DMS153 (cell line): Measurements from ENCODE around the gene PRRT1.

Source experiments
- DNase-seq: peaks from one replicate; lab custom pipeline; 2025; lab: John Stamatoyannopoulos, UW

The PRRT1 gene

GRCh38 chr6:32174416-32174815, 22.7 kb upstream of the PRRT1 start:
- no peak for DNase-seq

GRCh38 chr6:32173051-32173727, 21.4 kb upstream of the PRRT1 start:
- DNase-seq: no peak

- DNase-seq: no peak
Observed at GRCh38 chr6:32171234-32171633, 19.5 kb upstream of the PRRT1 start.

- no peak for DNase-seq
Observed at GRCh38 chr6:32170294-32170693, 18.6 kb upstream of the PRRT1 start.

GRCh38 chr6:32168807-32169591, 17.3 kb upstream of the PRRT1 start:
- DNase-seq: no peak

- no peak for DNase-seq
Observed at GRCh38 chr6:32168350-32168749, 16.6 kb upstream of the PRRT1 start.

GRCh38 chr6:32167761-32168262, 16.1 kb upstream of the PRRT1 start:
- DNase-seq: no peak

GRCh38 chr6:32167154-32167760, 15.5 kb upstream of the PRRT1 start:
- DNase-seq: peak; percentile 44

GRCh38 chr6:32166411-32167061, 14.8 kb upstream of the PRRT1 start:
- DNase-seq: peak; percentile 28

GRCh38 chr6:32164295-32164694, 12.6 kb upstream of the PRRT1 start, which contains the start of gene EGFL8:
Gene EGFL8, plus strand, starts transcription at chr6:32164595. Its CDS starts 1,571 bp downstream, at chr6:32166166.
- no peak for DNase-seq

- no peak for DNase-seq
Observed at GRCh38 chr6:32163559-32164258, 12.0 kb upstream of the PRRT1 start.

DNA sequence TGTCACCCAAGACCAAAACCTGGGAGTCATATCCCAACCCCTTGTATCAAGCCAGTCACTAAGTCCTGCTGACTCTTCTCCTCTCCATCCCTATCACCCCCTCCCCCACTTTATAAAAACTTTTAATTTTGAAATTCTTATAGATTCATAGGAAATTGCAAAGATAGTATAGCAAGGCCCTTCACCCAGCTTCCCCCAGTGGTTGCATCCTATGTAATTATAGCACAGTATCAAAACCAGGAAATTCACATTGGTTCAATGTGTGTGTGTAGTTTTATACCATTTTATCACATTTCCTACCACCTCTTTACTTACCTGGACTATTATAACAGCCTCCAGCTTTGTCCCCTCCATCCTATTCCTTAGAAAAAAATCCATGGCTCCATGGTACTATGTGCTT, 6.3 kb upstream of the PRRT1 start:
- no peak for DNase-seq

DNA sequence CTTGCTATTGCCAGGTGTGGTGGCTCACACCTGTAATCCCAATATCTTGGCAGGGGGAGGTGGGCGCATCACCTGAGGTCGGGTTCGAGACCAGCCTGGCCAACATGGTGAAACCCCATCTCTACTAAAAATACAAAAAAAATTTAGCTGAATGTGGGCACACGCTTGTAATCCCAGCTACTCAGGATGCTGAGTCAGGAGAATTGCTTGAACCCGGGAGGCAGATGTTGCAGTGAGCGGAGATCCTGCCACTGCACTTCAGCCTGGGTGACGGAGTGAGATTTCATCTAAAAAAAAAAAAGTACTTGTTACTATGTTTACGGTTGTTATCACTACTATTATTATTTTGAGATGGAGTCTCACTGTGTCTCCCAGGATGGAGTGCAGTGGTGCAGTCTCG, 5.2 kb upstream of the PRRT1 start:
- DNase-seq: no peak

- DNase-seq: peak; percentile 46
Observed at GRCh38 chr6:32154514-32155161, 2.9 kb upstream of the PRRT1 start.

DNA sequence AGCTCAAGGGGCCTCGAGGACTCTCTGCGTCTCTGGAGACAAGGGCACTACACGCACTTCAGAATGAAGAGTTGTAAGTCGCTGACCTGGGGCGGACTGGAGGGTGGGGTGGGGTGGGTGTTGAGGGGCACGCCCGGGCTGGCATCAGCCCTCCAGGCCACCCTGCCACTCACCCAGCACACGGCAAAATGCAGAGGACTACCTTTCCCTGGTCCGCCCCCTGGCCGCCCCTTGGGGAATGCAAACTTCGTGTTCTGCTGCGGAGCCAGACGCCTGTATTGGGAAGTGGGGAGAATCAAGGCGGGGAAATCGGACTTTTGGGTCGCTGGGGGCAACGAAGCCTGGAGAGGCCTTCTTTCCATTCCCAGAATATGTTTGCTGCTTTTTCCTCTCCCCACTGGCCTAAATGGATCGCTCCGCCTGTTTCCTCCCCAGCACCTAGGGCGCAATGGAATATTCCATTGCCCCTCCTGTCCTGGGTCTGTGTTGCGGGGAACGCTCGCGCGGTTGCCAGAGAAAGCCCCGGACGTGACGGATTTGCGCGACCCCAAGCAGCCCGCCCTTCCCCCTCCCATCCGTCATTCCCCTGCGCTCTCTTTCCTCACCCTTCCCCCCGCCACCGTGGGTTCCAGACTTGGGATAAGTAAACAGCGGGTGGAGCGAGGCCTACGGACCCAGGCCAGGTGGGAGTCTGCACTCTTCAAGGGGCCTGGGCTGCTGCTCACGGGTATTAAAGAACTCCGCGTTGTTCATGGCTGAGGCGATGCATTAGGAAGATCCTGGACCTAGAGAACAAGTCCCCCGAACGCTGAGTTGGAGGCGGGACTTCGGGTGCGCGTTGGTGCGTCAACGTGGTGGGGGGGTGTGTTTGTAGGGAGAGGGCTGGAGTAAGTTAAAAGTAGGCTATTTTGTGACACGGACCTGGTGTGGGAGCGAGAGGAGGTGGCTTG, 2.1 kb upstream of the PRRT1 start, which contains the start of gene PPT2:
Gene PPT2 (plus strand): TSS at position 578 of the 950 bp plus-strand sequence. CDS start 454 bp downstream, outside the sequence.
- peak; percentile 61 for DNase-seq

- no peak for DNase-seq
Observed at GRCh38 chr6:32152769-32153563, 1.2 kb upstream of the PRRT1 start.

DNA sequence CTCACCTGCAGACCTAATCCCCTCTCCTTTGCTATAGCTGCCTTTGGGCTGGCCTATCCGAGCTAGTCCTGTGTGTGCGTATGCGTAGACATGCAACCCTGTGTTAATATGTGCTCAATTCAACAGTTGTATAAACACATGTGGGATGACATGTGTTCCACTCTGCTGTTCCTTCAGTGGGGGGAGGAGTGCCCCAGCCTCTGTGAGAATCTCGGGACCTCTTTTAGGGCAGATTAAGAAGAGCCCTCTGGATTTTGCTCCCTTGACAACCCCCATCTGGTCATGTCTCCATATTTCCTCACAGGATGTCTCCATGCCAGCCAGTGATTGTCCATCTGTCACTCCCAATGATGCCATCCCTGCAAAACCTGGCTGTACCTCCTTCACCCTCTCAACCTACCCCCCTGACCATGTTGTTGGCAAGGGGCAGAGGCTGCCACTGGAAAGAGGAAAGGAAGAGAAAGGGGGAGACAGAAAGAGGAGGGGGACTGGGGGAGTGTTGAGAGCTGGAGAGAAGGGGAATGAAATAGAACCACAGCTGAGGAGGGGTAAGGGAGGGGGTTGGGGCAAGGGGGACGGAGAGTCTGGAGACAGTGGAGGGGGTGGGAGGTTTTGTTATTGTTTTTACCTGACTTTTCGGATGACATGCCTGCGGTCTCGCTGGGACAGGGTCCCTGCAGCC, 417 bp downstream of the PRRT1 start:
- no peak for DNase-seq
